Endothelial cell of umbilical vein (primary cell): ENCODE results near the gene RASSF10.

Experiments used
- CTCF ChIP-seq, 2 donors: IDR thresholded peaks; 1 replicate in 1 of 2; 2 replicates in 1 of 2; pipeline ENCODE4 v1.5.1; 2011; ENCODE audit warnings: low read length in 2 of 2, mild to moderate bottlenecking in 2 of 2, moderate library complexity in 2 of 2, control low read depth in 1 of 2, inconsistent platforms in 1 of 2, low read depth in 1 of 2; ENCODE audit not compliant: insufficient read depth in 1 of 2; ENCODE audit errors: extremely low read depth in 1 of 2
- EZH2 ChIP-seq: IDR thresholded peaks from 2 replicates; pipeline ENCODE4 v1.6.1; 2012; ENCODE audit warnings: borderline replicate concordance, low read depth, mild to moderate bottlenecking, moderate library complexity, low read length, inconsistent platforms; ENCODE audit not compliant: severe bottlenecking
- FOS ChIP-seq: IDR thresholded peaks from 2 replicates; pipeline ENCODE4 v1.6.1; 2011; ENCODE audit warnings: mild to moderate bottlenecking, low read length, moderate library complexity, borderline replicate concordance; ENCODE audit not compliant: insufficient read depth
- GATA2 ChIP-seq: IDR thresholded peaks from 2 replicates; pipeline ENCODE4 v1.7.0; 2011; ENCODE audit warnings: low read depth, mild to moderate bottlenecking, moderate library complexity, mixed read lengths, low read length; ENCODE audit not compliant: insufficient read length, insufficient read depth
- JUN ChIP-seq: IDR thresholded peaks from 2 replicates; pipeline ENCODE4 v1.6.1; 2011; ENCODE audit warnings: borderline replicate concordance, low read depth; ENCODE audit not compliant: insufficient read length, insufficient read depth
- MAX ChIP-seq: IDR thresholded peaks from 2 replicates; pipeline ENCODE4 v1.6.1; 2011; ENCODE audit not compliant: insufficient read depth, insufficient read length
- MYC ChIP-seq: IDR thresholded peaks from one replicate; pipeline ENCODE4 v1.6.1; 2011; ENCODE audit warnings: mild to moderate bottlenecking, low read depth, low read length
- POLR2A ChIP-seq: IDR thresholded peaks from 2 replicates; pipeline ENCODE4 v1.6.1; 2012; ENCODE audit warnings: low read depth, mild to moderate bottlenecking, control low read depth, low read length
- POLR2AphosphoS5 ChIP-seq: IDR thresholded peaks from 2 replicates; pipeline ENCODE4 v1.6.1; 2012; ENCODE audit warnings: low read depth, mild to moderate bottlenecking, control low read depth, low read length, moderate library complexity; ENCODE audit not compliant: insufficient read depth

- no peak for TF ChIP-seq MYC
- TF ChIP-seq POLR2A: no peak
- no peak for TF ChIP-seq CTCF (IDR thresholded peaks at IDR 0.05; ENCODE audit: extremely low read depth in 1 of 2, insufficient read depth in 1 of 2, low read depth in 1 of 2, low read length in 2 of 2)
- TF ChIP-seq POLR2AphosphoS5: no peak
- TF ChIP-seq MAX: no peak
- no peak for TF ChIP-seq EZH2
- TF ChIP-seq FOS: no peak
- TF ChIP-seq JUN: no peak
- TF ChIP-seq GATA2: no peak
Measured at GRCh38 chr11:13054278-13054677, 45.2 kb downstream of the RASSF10 start.
